CD4-positive, alpha-beta memory T cell (primary cell): ENCODE measurements around the gene DNAH10. TPM values are rescaled to one million over a fixed set of nuclear protein-coding genes. Genes with fewer than 3 reads are reported as not detected.
"Not testable (repeated sequence)": the region's sequence is repeated elsewhere in the genome, so short reads cannot be mapped to it uniquely, and the experiment has no call there.

Source experiments
- CTCF ChIA-PET: fragments of 350-600 bp; sonication (Branson Sonifier 250); formaldehyde crosslinking; loops from one replicate; lab custom pipeline; 2021; ENCODE audit warnings: inconsistent platforms; ENCODE audit not compliant: partially characterized antibody; lab: Charles Lee
- POLR2A ChIA-PET: fragments of 350-600 bp; sonication (Branson Sonifier 250); formaldehyde crosslinking; loops from one replicate; lab custom pipeline; 2021; ENCODE audit not compliant: partially characterized antibody; lab: Charles Lee
- DNase-seq, 5 donors: peaks; one replicate each; pipeline versions ENCODE4 v3.0.0 to v3.0.0-alpha.2; 2020 to 2022; ENCODE audit warnings: mixed read lengths in 1 of 5
- H3K27ac ChIP-seq: one replicate; pipeline ENCODE4 v1.7.0; 2013; ENCODE audit warnings: low read depth, low read length
- H3K27me3 ChIP-seq: 2 replicates; pipeline ENCODE4 v1.7.0; 2013; ENCODE audit warnings: mild to moderate bottlenecking, low read length, moderate library complexity; ENCODE audit not compliant: insufficient read depth
- H3K36me3 ChIP-seq: 2 replicates; pipeline ENCODE4 v1.7.0; 2013; ENCODE audit warnings: mild to moderate bottlenecking, low read length, moderate library complexity; ENCODE audit not compliant: insufficient read depth
- H3K4me1 ChIP-seq: 2 replicates; pipeline ENCODE4 v1.7.0; 2013; ENCODE audit warnings: mild to moderate bottlenecking, low read length, moderate library complexity; ENCODE audit not compliant: insufficient read depth
- H3K4me3 ChIP-seq, 2 donors: one replicate each; pipeline ENCODE4 v1.7.0; 2013; ENCODE audit warnings: low read length in 2 of 2, mild to moderate bottlenecking in 1 of 2
- H3K9me3 ChIP-seq, 2 donors: one replicate each; pipeline ENCODE4 v1.7.0; 2013; ENCODE audit warnings: low read length in 2 of 2, control low read depth in 1 of 2; ENCODE audit not compliant: control insufficient read depth in 1 of 2
- H3K27ac Mint-ChIP-seq, 7 donors: one replicate each; pipeline ENCODE4 v1.8.0; 2020 to 2021; ENCODE audit warnings: mixed read lengths in 7 of 7, mild to moderate bottlenecking in 6 of 7, inconsistent platforms in 3 of 7, moderate library complexity in 3 of 7
- H3K27me3 Mint-ChIP-seq, 2 donors: one replicate each; pipeline ENCODE4 v1.8.0; 2020 to 2021; ENCODE audit warnings: mixed read lengths in 2 of 2
- H3K36me3 Mint-ChIP-seq, 2 donors: one replicate each; pipeline ENCODE4 v1.8.0; 2020 to 2021; ENCODE audit warnings: mixed read lengths in 2 of 2, inconsistent platforms in 1 of 2, mild to moderate bottlenecking in 1 of 2
- H3K4me1 Mint-ChIP-seq, 4 donors: one replicate each; pipeline ENCODE4 v1.8.0; 2020 to 2021; ENCODE audit warnings: mixed read lengths in 4 of 4, mild to moderate bottlenecking in 1 of 4
- H3K4me3 Mint-ChIP-seq, 8 donors: one replicate each; pipeline ENCODE4 v1.8.0; 2020 to 2021; ENCODE audit warnings: mixed read lengths in 8 of 8, mild to moderate bottlenecking in 7 of 8, moderate library complexity in 6 of 8, inconsistent platforms in 3 of 8
- H3K9me3 Mint-ChIP-seq, 8 donors: one replicate each; pipeline ENCODE4 v1.8.0; 2020 to 2021; ENCODE audit warnings: mixed read lengths in 8 of 8, mild to moderate bottlenecking in 5 of 8, inconsistent platforms in 3 of 8, moderate library complexity in 1 of 8
- intact Hi-C: fragments of 100-400 bp; cut with micrococcal nuclease; formaldehyde crosslinking; loops from one replicate; pipeline ENCODE4 v1.15.1; 2023
- polyA plus RNA-seq, 2 donors: library from polyadenylated mRNA; unstranded; fragments of 300-500 nt; fragmentation: Illumina TruSeq; gene quantifications; one replicate each; pipeline ENCODE4 v1.2.3, GENCODE V29; 2021
- total RNA-seq, 2 experiments: library from RNA; stranded (reverse); gene quantifications; one replicate each; pipeline ENCODE4 v1.2.3, GENCODE V29; 2021

The DNAH10 gene
- total and polyA plus RNA-seq, 4 experiments from 2014 or later = 0.06 to 0.08 (median 0.06) TPM; not detected in 1

GRCh38 chr12:123910761-123911193 lies 148.7 kb downstream of the DNAH10 start:
- H3K27me3 Mint-ChIP-seq = peaks cover 0 to 2% of the 10 kb centered on the region in 2 donors
- peak overlapping the region in 2 of 8 donors; percentile 26 to 33 for H3K4me3 Mint-ChIP-seq
- no peaks in the 10 kb centered on the region for H3K36me3 Mint-ChIP-seq
- H3K4me3 ChIP-seq = no peak overlapping the region
- POLR2A ChIA-PET = no interaction called here
- no peaks in the 10 kb centered on the region for H3K27me3 ChIP-seq
- intact Hi-C loops = no loop called here
- H3K4me1 ChIP-seq = no peaks in the 10 kb centered on the region
- no peaks in the 10 kb centered on the region for H3K36me3 ChIP-seq
- peak in 2 of 5 donors; percentile 5 to 7 for DNase-seq
- H3K9me3 ChIP-seq = no peaks in the 10 kb centered on the region
- peak overlapping the region; percentile 55 to 86 (median 78) for H3K27ac Mint-ChIP-seq
- H3K27ac ChIP-seq = no peak overlapping the region
- CTCF ChIA-PET = interaction anchor here (1.0 to 3.2 kb wide), 6 partner anchors 10 to 76 kb away, joined by 3 to 16 read pairs (median 5); no protein-coding TSS in a partner anchor
- H3K4me1 Mint-ChIP-seq = peaks cover 5 to 15% (median 10%) of the 10 kb centered on the region in 4 donors
- H3K9me3 Mint-ChIP-seq = no peaks in the 10 kb centered on the region

DNA sequence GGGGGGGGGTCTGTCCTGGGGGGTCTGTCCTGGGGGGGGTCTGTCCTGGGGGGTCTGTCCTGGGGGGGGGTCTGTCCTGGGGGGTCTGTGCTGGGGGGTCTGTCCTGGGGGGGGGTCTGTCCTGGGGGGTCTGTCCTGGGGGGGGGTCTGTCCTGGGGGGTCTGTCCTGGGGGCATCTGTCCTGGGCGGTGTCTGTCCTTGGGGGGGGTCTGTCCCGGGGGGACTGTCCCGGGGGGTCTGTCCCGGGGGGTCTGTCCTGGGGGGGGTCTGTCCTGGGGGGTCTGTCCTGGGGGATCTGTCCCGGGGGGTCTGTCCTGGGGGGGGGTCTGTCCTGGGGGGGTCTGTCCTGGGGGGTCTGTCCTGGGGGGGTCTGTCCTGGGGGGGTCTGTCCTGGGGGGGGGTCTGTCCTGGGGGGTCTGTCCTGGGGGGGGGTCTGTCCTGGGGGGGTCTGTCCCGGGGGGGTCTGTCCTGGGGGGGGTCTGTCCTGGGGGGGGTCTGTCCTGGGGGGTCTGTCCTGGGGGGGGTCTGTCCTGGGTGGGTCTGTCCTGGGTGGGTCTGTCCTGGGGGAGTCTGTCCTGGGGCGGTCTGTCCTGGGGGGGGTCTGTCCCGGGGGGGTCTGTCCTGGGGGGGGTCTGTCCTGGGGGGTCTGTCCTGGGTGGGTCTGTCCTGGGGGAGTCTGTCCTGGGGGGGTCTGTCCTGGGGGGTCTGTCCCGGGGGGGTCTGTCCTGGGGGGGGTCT lies 149.7 kb downstream of the DNAH10 start:
- H3K27me3 Mint-ChIP-seq, POLR2A ChIA-PET, H3K27ac ChIP-seq, CTCF ChIA-PET, H3K27ac Mint-ChIP-seq, H3K36me3 Mint-ChIP-seq, H3K4me3 Mint-ChIP-seq, DNase-seq, H3K36me3 ChIP-seq, intact Hi-C loops, H3K27me3 ChIP-seq, H3K9me3 ChIP-seq, H3K4me1 ChIP-seq, H3K4me3 ChIP-seq, H3K9me3 Mint-ChIP-seq: not testable (repeated sequence)
- peaks cover 8 to 15% (median 11%) of the 10 kb centered on the region in 4 donors for H3K4me1 Mint-ChIP-seq

- peaks cover 8 to 15% (median 12%) of the 10 kb centered on the region in 4 donors for H3K4me1 Mint-ChIP-seq
- Histone ChIP-seq H3K9me3 (no peaks in the 10 kb centered on the region), H3K27ac (no peak overlapping the region), H3K27me3 (no peaks in the 10 kb centered on the region), H3K4me1 (no peaks in the 10 kb centered on the region), H3K36me3 (no peaks in the 10 kb centered on the region), H3K4me3 (no peak overlapping the region)
- ChIA-PET POLR2A (no interaction called here), CTCF (no interaction called here)
- no peak for DNase-seq
- H3K9me3 Mint-ChIP-seq = no peaks in the 10 kb centered on the region
- no peak overlapping the region for H3K4me3 Mint-ChIP-seq
- peak overlapping the region in 5 of 7 donors; percentile 15 to 63 (median 36) for H3K27ac Mint-ChIP-seq
- peaks cover 2 to 4% of the 10 kb centered on the region in 2 donors for H3K27me3 Mint-ChIP-seq
- H3K36me3 Mint-ChIP-seq = no peaks in the 10 kb centered on the region
- intact Hi-C loops = no loop called here
Observed at GRCh38 chr12:123912415-123913380, 150.6 kb downstream of the DNAH10 start.

- Mint-ChIP-seq H3K4me1 (peaks cover 8 to 13% (median 12%) of the 10 kb centered on the region in 4 donors), H3K9me3 (no peaks in the 10 kb centered on the region), H3K27me3 (peaks cover 2 to 8% of the 10 kb centered on the region in 2 donors), H3K4me3 (no peak overlapping the region), H3K27ac (no peak overlapping the region), H3K36me3 (no peaks in the 10 kb centered on the region)
- no peak for DNase-seq
- no peaks in the 10 kb centered on the region for H3K4me1 ChIP-seq
- ChIA-PET POLR2A (no interaction called here), CTCF (interaction anchor here (1.5 kb wide), 1 partner anchor 9 kb away, joined by 6 read pairs; no protein-coding TSS in a partner anchor)
- H3K9me3 ChIP-seq = no peaks in the 10 kb centered on the region
- no peaks in the 10 kb centered on the region for H3K36me3 ChIP-seq
- H3K4me3 ChIP-seq = no peak overlapping the region
- H3K27me3 ChIP-seq = no peaks in the 10 kb centered on the region
- intact Hi-C loops = no loop called here
- no peak overlapping the region for H3K27ac ChIP-seq
Observed at GRCh38 chr12:123914726-123915333, 152.7 kb downstream of the DNAH10 start.

DNA sequence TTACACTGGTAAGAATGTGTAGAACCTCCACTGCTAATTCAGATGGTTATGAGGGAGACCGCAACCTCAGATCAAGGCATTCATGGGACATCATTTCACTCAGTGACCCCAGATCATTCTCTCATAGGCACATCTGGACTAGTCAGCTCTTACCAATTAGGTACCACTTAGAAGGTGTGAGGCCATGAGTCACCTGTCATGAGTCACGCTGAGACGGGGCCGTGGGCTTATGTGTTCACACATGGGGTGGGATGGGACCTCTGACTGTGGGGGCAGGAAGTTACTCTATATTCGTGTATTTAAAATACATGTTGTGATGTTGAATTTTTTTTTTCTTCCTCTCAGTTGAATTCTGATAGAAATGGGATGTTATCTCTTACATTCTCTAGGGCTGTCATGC lies 154.6 kb downstream of the DNAH10 start:
- H3K27ac Mint-ChIP-seq = peak overlapping the region in 1 of 7 donors; percentile 7
- CTCF ChIA-PET = no interaction called here

DNA sequence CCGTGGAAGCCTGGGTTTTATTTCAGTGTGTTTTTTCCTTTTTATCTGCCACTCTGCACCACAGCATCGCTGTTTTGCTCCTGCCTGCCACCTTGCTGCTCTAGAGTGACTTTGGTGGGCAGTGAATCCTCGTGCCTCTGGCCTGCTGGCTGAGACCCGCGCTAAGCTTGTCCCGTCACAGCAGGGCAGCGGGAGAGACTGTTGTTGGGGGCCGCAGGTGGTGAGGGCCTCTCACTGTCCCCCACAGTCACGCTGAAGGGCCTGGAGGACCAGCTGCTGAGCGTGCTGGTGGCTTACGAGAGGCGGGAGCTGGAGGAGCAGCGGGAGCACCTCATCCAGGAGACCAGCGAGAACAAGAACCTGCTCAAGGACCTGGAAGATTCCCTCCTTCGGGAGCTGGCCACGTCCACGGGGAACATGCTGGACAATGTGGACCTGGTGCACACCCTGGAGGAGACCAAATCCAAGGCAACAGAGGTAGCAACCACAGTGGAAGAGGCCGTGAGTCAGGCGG lies 155.3 kb downstream of the DNAH10 start:
- H3K27ac Mint-ChIP-seq = no peak overlapping the region
- peaks cover 6 to 13% (median 8%) of the 10 kb centered on the region in 4 donors for H3K4me1 Mint-ChIP-seq
- CTCF ChIA-PET = no interaction called here
- intact Hi-C loops = no loop called here
- no peak overlapping the region for H3K4me3 ChIP-seq
- no peaks in the 10 kb centered on the region for H3K9me3 Mint-ChIP-seq
- peaks cover 3% of the 10 kb centered on the region for H3K4me1 ChIP-seq
- POLR2A ChIA-PET = no interaction called here
- H3K27me3 ChIP-seq = no peaks in the 10 kb centered on the region
- H3K36me3 ChIP-seq = no peaks in the 10 kb centered on the region
- H3K27ac ChIP-seq = no peak overlapping the region
- peaks cover 2 to 8% of the 10 kb centered on the region in 2 donors for H3K27me3 Mint-ChIP-seq
- no peaks in the 10 kb centered on the region for H3K9me3 ChIP-seq
- H3K4me3 Mint-ChIP-seq = no peak overlapping the region
- DNase-seq = no peak
- H3K36me3 Mint-ChIP-seq = no peaks in the 10 kb centered on the region

More for the DNA sequence above, 154.6 kb downstream of the DNAH10 start:
- Mint-ChIP-seq H3K27me3 (peaks cover 2 to 8% of the 10 kb centered on the region in 2 donors), H3K36me3 (no peaks in the 10 kb centered on the region), H3K4me1 (peaks cover 6 to 13% (median 8%) of the 10 kb centered on the region in 4 donors), H3K9me3 (no peaks in the 10 kb centered on the region), H3K4me3 (no peak overlapping the region)
- no peaks in the 10 kb centered on the region for H3K36me3 ChIP-seq
- peaks cover 3% of the 10 kb centered on the region for H3K4me1 ChIP-seq
- intact Hi-C loops = no loop called here
- DNase-seq = peak in 1 of 5 donors; percentile 57
- H3K4me3 ChIP-seq = no peak overlapping the region
- POLR2A ChIA-PET = no interaction called here
- H3K27ac ChIP-seq = no peak overlapping the region
- H3K9me3 ChIP-seq = no peaks in the 10 kb centered on the region
- no peaks in the 10 kb centered on the region for H3K27me3 ChIP-seq
